ENCODE results near the gene MS4A13.
A peak's percentile ranks its signal among the peaks of the same experiment; 100 is the strongest.
"Not testable (repeated sequence)": the region's sequence is repeated elsewhere in the genome, so short reads cannot be mapped to it uniquely, and the experiment has no call there.

Gene MS4A13

GRCh38 chr11:60515144-60515855 is at the start of gene MS4A13:
MS4A13 (plus strand) TSS chr11:60515392; CDS start chr11:60518084, 2,692 bp downstream.
- no peak for DNase-seq

GRCh38 chr11:60468829-60469228 is 46.4 kb upstream of the MS4A13 start:
- DNase-seq: no peak

GRCh38 chr11:60469723-60470122 is 45.5 kb upstream of the MS4A13 start:
- no peak for DNase-seq

GRCh38 chr11:60477035-60477445 is 38.2 kb upstream of the MS4A13 start:
- DNase-seq: no peak

GRCh38 chr11:60482361-60482760 is 32.8 kb upstream of the MS4A13 start:
- DNase-seq: peak; percentile 79 to 85

- peak; percentile 73 to 79 for DNase-seq
Measured at GRCh38 chr11:60485987-60486386, 29.2 kb upstream of the MS4A13 start.

- DNase-seq: no peak
Measured at GRCh38 chr11:60492488-60493009, 22.6 kb upstream of the MS4A13 start, which contains the start of gene MS4A12. MS4A12 (plus strand) TSS chr11:60492778; CDS start chr11:60497319, 4,541 bp downstream.

- DNase-seq: no peak
Measured at GRCh38 chr11:60493454-60493853, 21.7 kb upstream of the MS4A13 start.

GRCh38 chr11:60498399-60498798 is 16.8 kb upstream of the MS4A13 start:
- DNase-seq: peak; percentile 20 to 41

- DNase-seq: peak in 1 of 2 experiments; percentile 15
Measured at GRCh38 chr11:60498853-60499252, 16.3 kb upstream of the MS4A13 start.

GRCh38 chr11:60500276-60500910 is 14.8 kb upstream of the MS4A13 start:
- no peak for DNase-seq

- no peak for DNase-seq
Measured at GRCh38 chr11:60502221-60502775, 12.9 kb upstream of the MS4A13 start.

GRCh38 chr11:60504219-60504905 is 10.8 kb upstream of the MS4A13 start:
- no peak for DNase-seq

- not testable (repeated sequence) for DNase-seq
Measured at GRCh38 chr11:60509609-60510008, 5.6 kb upstream of the MS4A13 start.

GRCh38 chr11:60510209-60510608 is 5.0 kb upstream of the MS4A13 start:
- DNase-seq: not testable (repeated sequence)

GRCh38 chr11:60511393-60511792 is 3.8 kb upstream of the MS4A13 start:
- no peak for DNase-seq

GRCh38 chr11:60512651-60513225 is 2.5 kb upstream of the MS4A13 start:
- DNase-seq: no peak

GRCh38 chr11:60513496-60514460 is 1.4 kb upstream of the MS4A13 start:
- DNase-seq: peak; percentile 3 to 4

GRCh38 chr11:60528465-60528864 is 13.3 kb downstream of the MS4A13 start:
- DNase-seq: no peak

- DNase-seq: peak; percentile 66 to 72
Measured at GRCh38 chr11:60528934-60529333, 13.7 kb downstream of the MS4A13 start.

- peak; percentile 15 to 36 for DNase-seq
Measured at GRCh38 chr11:60530454-60531100, 15.4 kb downstream of the MS4A13 start.

Data from Kasumi-1 (cell line).